Heart right ventricle (tissue), 16 donors: ENCODE results near the gene CCDC38. TPM values are rescaled to one million over a fixed set of nuclear protein-coding genes. Genes with fewer than 3 reads are reported as not detected.

Experiments
- ATAC-seq, 8 donors: fragments of 200-7000 bp; cut with Tn5 transposase; one replicate each; pipeline ENCODE4 v1.9.1; 2020; ENCODE audit warnings: mild to moderate bottlenecking in 8 of 8, moderate library complexity in 8 of 8, moderate number of reproducible peaks in 1 of 8
- DNase-seq, 2 donors: peaks; one replicate each; pipeline ENCODE4 v3.0.0-alpha.2; 2020
- H3K27ac ChIP-seq, 10 donors: fragments of 200-600 bp; sonication (generic) in 2 of 10; one replicate each; pipeline versions ENCODE4 v1.5.0 to v1.8.0; 2020 to 2022; ENCODE audit warnings: mild to moderate bottlenecking in 3 of 10
- H3K27me3 ChIP-seq, 7 donors: fragments of 200-600 bp; one replicate each; pipeline ENCODE4 v1.8.0; 2021 to 2022; ENCODE audit warnings: mild to moderate bottlenecking in 2 of 7
- H3K36me3 ChIP-seq, 9 donors: fragments of 200-600 bp; sonication (generic) in 1 of 9; one replicate each; pipeline versions ENCODE4 v1.5.0 to v1.8.0; 2020 to 2022; ENCODE audit warnings: mild to moderate bottlenecking in 2 of 9
- H3K4me1 ChIP-seq, 9 donors: fragments of 200-600 bp; sonication (generic) in 1 of 9; one replicate each; pipeline versions ENCODE4 v1.5.0 to v1.8.0; 2020 to 2022; ENCODE audit warnings: mild to moderate bottlenecking in 4 of 9
- H3K4me3 ChIP-seq, 10 donors: fragments of 200-600 bp; sonication (generic) in 2 of 10; one replicate each; pipeline versions ENCODE4 v1.5.0 to v1.8.0; 2020 to 2022; ENCODE audit warnings: mild to moderate bottlenecking in 7 of 10, moderate library complexity in 2 of 10
- H3K9me3 ChIP-seq, 11 donors: fragments of 200-600 bp in 10 of 11; sonication (generic) in 2 of 11; one replicate each; pipeline versions ENCODE4 v1.5.0 to v1.8.0; 2013 to 2022; ENCODE audit warnings: mild to moderate bottlenecking in 2 of 11, control low read depth in 1 of 11, moderate library complexity in 1 of 11
- WGBS, 2 donors: extraction: QIAGEN DNeasy Blood & Tissue Kit; methylation state at CpG; one replicate each; pipeline ENCODE4 v1.1.7; 2013; ENCODE audit warnings: inconsistent platforms in 1 of 2; 5-methylcytosine and 5-hydroxymethylcytosine counted together
- intact Hi-C, 10 donors: fragments of 100-400 bp; cut with DNase I; formaldehyde crosslinking; loops; one replicate each; pipeline versions ENCODE4 v1.11.1 to v1.14.2; 2022
- polyA plus RNA-seq, 2 donors: library from polyadenylated mRNA; stranded (reverse); fragments of 200-250 nt; gene quantifications; one replicate each; pipeline ENCODE4 v1.2.3, GENCODE V29; 2013
- total RNA-seq, 10 donors: library from RNA; stranded (reverse); fragmentation: NEBNext Ultra II Directional in 3 of 10; extraction: Animal tissue kit (Norgen Biotek cat#: 25700) in 3 of 10; gene quantifications; one replicate each; pipeline versions ENCODE4 v1.2.1 to v1.2.4, GENCODE V29; 2021 to 2023
- TF ChIP-seq, protein P1 (sequence below), 9 donors: fragments of 200-600 bp; sonication (generic) in 2 of 9; IDR thresholded peaks; one replicate each; pipeline versions ENCODE4 v1.5.0 to v1.8.0; 2021 to 2022; ENCODE audit warnings: antibody characterized with exemption in 9 of 9, mild to moderate bottlenecking in 5 of 9, moderate library complexity in 1 of 9
- donor health status: Arrhythmogenic right ventricular cardiomyopathy.
- donor health status: ischemic (EF 13 %, LVEDD 7.1; RV severe dilation, severe dysfunction).
- donor health status: healthy with polysubstance abuse.
- donor health status: DM: no; HTN: yes; CAD: no.
- donor health status: DM: no; HTN: no; CAD: no.
- donor health status: ischemic (EF 25% LVEDD 6.9; RV normal size, moderate dysfunction).
- donor health status: ischemic (EF 25% LVEDD 5.7; RV mildly dilated, moderate dysfunction).
- donor health status: healthy.
- donor health status: DM: yes; HTN: yes; CAD: no.
- donor health status: Ischemic cardiomyopathy.
- donor health status: ischemic (EF 35%, LVEDD 5.7; RV mildly dilated, moderate dysfunction).
- donor health status: nonischemic (EF 11% LVEDD 7.7; RV severe dilation, severe dysfunction).
- donor health status: DM: yes; HTN: yes; CAD: no.
- donor health status: PGD.
- donor health status: ischemic (EF 29% LVEDD 5.4; RV normal size, mild dysfunction).
- donor health status: nonischemic (EF 23%, LVEDD 6.1; RV moderate dilation, normal function).

CCDC38 gene
- total and polyA plus RNA-seq, 12 donors: 0.01 to 0.44 (median 0.12) TPM; not detected in 6

DNA sequence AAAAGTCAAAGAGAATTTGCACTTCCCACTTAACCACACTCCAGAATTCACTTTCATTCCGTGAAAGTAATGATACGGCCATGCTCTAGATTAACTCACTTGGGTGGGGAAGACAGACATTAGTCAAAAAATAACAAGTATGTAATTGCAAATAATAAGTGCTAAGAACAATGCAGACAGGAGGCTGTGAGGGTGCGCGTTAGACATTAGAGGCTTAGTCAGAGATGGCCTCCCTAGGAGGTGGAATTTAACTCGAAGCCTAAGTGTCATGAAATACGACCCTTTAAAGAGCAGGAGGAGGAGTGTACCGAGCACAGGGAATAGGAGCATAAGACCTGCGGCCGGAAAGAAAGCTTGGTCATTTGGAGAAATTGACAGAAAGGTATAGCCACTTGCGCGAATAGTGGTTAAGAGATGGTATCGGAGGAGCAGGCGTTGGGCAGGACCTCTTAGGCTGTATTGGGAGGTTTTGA, 83.0 kb downstream of the CCDC38 start:
- H3K4me1 ChIP-seq: peaks cover 8 to 31% (median 20%) of the 10 kb centered on the region in 9 donors
- peaks cover 0 to 5% (median 0%) of the 10 kb centered on the region in 11 donors for H3K9me3 ChIP-seq
- whole genome bisulfite sequencing, 2 donors: 2% methylated on average over 13 of the region's 13 CpGs
- intact Hi-C loops: no loop called here
- peaks cover 0 to 36% (median 16%) of the 10 kb centered on the region in 9 donors for H3K36me3 ChIP-seq
- TF ChIP-seq, protein P1, sequence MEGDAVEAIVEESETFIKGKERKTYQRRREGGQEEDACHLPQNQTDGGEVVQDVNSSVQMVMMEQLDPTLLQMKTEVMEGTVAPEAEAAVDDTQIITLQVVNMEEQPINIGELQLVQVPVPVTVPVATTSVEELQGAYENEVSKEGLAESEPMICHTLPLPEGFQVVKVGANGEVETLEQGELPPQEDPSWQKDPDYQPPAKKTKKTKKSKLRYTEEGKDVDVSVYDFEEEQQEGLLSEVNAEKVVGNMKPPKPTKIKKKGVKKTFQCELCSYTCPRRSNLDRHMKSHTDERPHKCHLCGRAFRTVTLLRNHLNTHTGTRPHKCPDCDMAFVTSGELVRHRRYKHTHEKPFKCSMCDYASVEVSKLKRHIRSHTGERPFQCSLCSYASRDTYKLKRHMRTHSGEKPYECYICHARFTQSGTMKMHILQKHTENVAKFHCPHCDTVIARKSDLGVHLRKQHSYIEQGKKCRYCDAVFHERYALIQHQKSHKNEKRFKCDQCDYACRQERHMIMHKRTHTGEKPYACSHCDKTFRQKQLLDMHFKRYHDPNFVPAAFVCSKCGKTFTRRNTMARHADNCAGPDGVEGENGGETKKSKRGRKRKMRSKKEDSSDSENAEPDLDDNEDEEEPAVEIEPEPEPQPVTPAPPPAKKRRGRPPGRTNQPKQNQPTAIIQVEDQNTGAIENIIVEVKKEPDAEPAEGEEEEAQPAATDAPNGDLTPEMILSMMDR (IDR thresholded peaks at IDR 0.05): no peak
- H3K27me3 ChIP-seq: peaks cover 0 to 17% (median 0%) of the 10 kb centered on the region in 7 donors
- ATAC-seq (peak in 1 of 8 donors; percentile 4), DNase-seq (no peak)
- H3K4me3 ChIP-seq: peak overlapping the region; percentile 48 to 85 (median 70)
- H3K27ac ChIP-seq: peak overlapping the region in 9 of 10 donors; percentile 46 to 82 (median 63)

DNA sequence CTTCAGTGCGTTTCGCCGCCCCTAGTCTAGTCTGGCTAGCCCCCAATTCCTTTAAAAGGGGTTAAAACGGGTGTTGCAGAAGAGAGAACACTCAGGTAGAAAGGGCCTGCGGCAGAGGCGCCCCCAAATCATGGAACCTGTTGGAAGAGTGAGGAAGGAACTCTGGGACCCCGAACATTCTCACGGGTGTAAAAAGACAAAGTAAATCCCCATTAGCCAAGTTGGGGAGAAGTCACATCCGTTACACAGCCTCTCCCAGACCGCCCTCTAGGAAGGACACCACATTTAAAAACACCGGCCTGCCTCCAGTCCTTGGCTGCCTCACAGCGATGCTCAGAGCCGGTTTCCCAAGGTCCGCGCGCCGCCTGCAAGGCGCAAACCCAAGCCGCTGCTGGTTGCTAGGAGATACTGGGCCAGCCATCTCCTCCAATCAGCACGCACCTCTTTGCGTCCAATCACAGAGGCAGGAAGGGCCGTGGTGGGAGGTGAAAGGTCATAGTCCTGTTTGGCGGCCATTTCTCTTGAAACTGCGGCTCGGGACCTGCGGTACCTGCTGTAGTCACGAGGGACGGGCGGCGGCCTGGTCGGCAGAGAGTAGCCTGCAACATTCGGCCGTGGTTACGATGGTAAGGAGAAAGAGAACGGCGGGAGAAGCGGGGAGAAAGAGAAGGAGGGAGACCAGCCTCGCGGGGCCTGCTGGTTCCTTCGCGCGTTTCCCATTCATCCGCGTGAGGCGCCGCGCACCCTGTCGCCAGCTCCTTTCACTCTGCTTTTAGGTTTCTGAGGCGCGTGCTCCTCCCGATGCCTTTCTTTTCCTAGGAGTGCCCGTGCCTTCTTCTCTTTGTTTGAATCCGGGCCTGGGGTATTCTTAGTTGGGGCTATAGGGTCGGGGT, 83.7 kb downstream of the CCDC38 start, which contains the start of gene SNRPF:
Gene SNRPF (plus strand): TSS at position 502 of the 893 bp plus-strand sequence. CDS start 122 bp downstream, at position 624.
- TF ChIP-seq, protein P1 (IDR thresholded peaks at IDR 0.05): peak in 3 of 9 donors; percentile 26 to 32 (median 29)

GRCh38 chr12:95857799-95858198, 84.6 kb downstream of the CCDC38 start:
- TF ChIP-seq, protein P1 (IDR thresholded peaks at IDR 0.05): no peak
- H3K27ac ChIP-seq: no peak overlapping the region
- WGBS, 2 donors: 58 to 60% methylated on average over 18 of the region's 18 CpGs
- H3K9me3 ChIP-seq: peaks cover 0 to 5% (median 0%) of the 10 kb centered on the region in 11 donors
- H3K4me3 ChIP-seq: peak overlapping the region in 6 of 10 donors; percentile 61 to 85 (median 70)
- H3K36me3 ChIP-seq: peaks cover 0 to 20% (median 16%) of the 10 kb centered on the region in 9 donors
- H3K27me3 ChIP-seq: peaks cover 0 to 24% (median 0%) of the 10 kb centered on the region in 7 donors
- intact Hi-C loops: loop anchor here in 1 of 10 donors (1.0 kb wide), 1 partner anchor 83 kb away; no protein-coding TSS in a partner anchor
- H3K4me1 ChIP-seq: peaks cover 8 to 31% (median 20%) of the 10 kb centered on the region in 9 donors
- ATAC-seq: no peak
- no peak for DNase-seq

More for the DNA sequence above, 83.7 kb downstream of the CCDC38 start, which contains the start of gene SNRPF:
- Histone ChIP-seq H3K36me3 (peaks cover 0 to 29% (median 16%) of the 10 kb centered on the region in 9 donors), H3K4me1 (peaks cover 8 to 31% (median 20%) of the 10 kb centered on the region in 9 donors), H3K9me3 (peaks cover 0 to 5% (median 0%) of the 10 kb centered on the region in 11 donors), H3K27me3 (peaks cover 0 to 23% (median 0%) of the 10 kb centered on the region in 7 donors), H3K27ac (peak within 1 kb of the TSS in 9 of 10 donors; percentile 46 to 82 (median 63)), H3K4me3 (peak within 1 kb of the TSS; percentile 48 to 85 (median 70))
- intact Hi-C loops: no loop called here
- peak; percentile 90 to 95 for DNase-seq
- peak; percentile 98 to 100 (median 100) for ATAC-seq
- 1% methylated on average over 54 of the region's 54 CpGs for WGBS, 2 donors

DNA sequence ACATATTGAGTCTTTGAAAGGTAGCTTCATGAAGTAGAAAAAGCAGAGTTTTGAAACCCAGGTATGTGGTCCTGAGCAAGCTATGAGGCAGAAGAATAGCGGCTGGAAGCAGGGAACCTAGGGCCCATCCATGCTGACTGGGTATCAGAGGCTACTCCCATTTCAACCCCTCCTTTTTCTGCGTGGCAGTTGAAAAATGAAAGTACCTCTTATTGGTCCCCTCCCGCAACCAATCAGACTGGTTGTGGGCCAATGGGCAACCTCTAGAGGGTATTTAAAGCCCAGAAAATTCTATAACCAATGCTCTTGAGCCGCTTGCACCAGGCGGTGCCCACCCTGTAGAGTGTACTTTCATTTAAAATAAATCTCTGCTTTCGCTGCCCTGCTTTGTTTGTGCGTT, 85.3 kb downstream of the CCDC38 start:
- intact Hi-C loops: loop anchor here in 1 of 10 donors (1.0 kb wide), 1 partner anchor 83 kb away; no protein-coding TSS in a partner anchor
- WGBS, 2 donors: 96 to 97% methylated on average over 7 of the region's 7 CpGs
- no peak overlapping the region for H3K4me3 ChIP-seq
- TF ChIP-seq, protein P1 (IDR thresholded peaks at IDR 0.05): no peak
- DNase-seq (no peak), ATAC-seq (no peak)
- peaks cover 0 to 24% (median 0%) of the 10 kb centered on the region in 7 donors for H3K27me3 ChIP-seq
- peaks cover 0 to 3% (median 0%) of the 10 kb centered on the region in 11 donors for H3K9me3 ChIP-seq
- no peak overlapping the region for H3K27ac ChIP-seq
- H3K36me3 ChIP-seq: peaks cover 0 to 14% (median 10%) of the 10 kb centered on the region in 9 donors
- peaks cover 8 to 31% (median 20%) of the 10 kb centered on the region in 9 donors for H3K4me1 ChIP-seq
